ENCODE measurements around the gene GABPB1.

Gene GABPB1

GRCh38 chr15:50277370-50277769 is 77.6 kb downstream of the GABPB1 start:
- DNase-seq (ENCODE audit: low read depth) = no peak

- DNase-seq (ENCODE audit: low read depth) = no peak
Measured at GRCh38 chr15:50275908-50276307, 79.1 kb downstream of the GABPB1 start.

GRCh38 chr15:50275091-50275490 is 79.9 kb downstream of the GABPB1 start:
- no peak for DNase-seq (ENCODE audit: low read depth)

DNA sequence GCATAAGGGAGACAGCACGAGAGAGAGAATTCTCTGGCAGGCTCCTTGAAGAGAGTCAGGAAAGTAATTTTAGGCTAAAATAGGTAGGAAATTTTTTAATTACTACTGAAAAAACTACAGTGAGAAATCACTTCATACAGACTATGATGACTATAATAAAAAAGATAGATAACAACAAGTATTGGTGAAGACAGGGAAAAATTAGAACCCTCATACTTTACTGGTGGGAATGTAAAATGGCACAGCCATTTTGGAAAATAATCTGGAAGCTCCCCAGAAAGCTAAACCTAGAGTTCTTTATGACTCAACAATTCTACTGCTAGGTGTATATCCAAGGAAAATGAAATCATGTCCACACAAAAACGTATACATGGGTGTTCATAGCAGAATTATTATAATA is 87.4 kb downstream of the GABPB1 start:
- no peak for DNase-seq (ENCODE audit: low read depth)

DNA sequence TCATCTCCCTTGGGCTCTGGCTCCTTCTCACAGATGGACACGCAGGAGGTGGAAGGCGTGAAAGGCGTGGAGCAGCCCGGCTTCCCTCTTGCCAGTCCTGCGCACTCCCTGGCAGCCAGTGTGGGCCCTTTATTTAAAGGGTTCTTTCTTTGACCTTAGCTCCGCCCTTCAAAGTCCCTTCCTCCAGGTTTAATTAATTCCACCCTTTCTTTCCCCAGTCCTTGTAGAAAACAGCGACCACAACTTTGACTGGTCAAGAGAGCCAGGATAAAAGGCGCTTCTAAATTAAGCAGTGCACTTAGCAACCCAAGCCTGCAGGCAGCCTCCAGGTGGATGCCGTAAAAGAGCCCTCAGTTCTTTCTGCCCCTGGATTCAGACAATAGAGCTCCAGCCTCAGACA is 89.4 kb downstream of the GABPB1 start, which contains the start of gene HDC:
Gene HDC (minus strand): TSS at position 107 of the 400 bp plus-strand sequence. CDS start 103 bp downstream, at position 4.
- no peak for DNase-seq (ENCODE audit: low read depth)

DNA sequence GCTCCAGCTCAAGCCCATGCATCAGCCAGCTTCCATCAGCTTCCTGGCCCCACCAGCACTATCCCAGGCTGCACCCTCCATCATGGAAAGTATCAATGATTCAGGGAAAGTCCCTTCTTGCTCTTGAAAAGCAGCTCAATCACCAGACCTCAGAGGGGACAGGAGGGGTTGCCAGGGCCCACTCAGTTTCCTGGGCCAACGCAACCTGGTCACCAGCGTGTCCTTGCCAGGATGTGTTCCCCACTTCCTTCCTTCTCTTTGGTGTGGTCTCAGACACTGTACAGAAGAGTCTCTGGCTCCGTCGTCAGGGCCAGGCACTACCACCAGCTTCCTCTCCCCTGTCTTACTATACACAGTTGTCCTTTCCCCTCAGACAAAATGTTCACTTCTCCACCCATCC is 92.5 kb downstream of the GABPB1 start:
- no peak for DNase-seq (ENCODE audit: low read depth)

DNA sequence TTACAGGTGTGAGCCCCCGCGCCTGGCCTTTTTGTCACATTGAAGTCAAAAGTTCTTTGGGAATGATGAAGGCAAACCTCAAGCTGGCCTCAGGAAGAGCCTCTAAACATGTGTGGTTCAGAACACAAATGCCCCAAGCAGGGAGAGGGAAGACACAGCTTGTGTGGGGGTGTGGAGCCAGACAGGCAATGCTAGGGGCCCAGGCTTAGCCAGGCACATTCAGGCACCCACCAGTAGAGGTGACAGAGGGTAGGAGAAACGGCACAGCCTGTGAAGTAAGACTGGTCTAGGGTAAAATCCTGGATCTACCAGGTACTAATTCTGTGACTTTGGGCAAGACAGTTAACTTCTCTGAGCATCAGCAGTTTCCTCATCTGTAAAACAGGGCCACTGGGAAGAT is 93.0 kb downstream of the GABPB1 start:
- no peak for DNase-seq (ENCODE audit: low read depth)

GRCh38 chr15:50260969-50261496 is 94.0 kb downstream of the GABPB1 start:
- DNase-seq (ENCODE audit: low read depth) = no peak

DNA sequence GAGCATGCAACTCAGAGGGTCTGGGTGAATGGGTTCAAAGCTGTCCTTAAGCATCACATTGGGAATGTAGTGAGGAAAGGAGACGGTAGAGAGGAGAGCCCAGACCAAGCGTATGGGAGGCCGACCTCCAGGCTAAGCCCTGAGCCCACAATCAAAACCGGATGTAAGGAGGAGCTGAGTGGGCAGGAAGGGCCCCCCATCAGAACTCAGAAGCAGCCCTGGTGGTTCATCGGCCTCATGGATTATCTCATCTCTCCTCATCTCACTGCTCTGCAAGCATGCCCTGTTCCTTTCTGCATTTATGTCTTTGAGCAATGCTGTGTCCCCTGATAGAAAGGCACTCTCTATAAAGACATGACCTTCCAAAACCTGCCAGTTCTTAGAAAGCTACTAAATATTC is 95.7 kb downstream of the GABPB1 start:
- no peak for DNase-seq (ENCODE audit: low read depth)

DNA sequence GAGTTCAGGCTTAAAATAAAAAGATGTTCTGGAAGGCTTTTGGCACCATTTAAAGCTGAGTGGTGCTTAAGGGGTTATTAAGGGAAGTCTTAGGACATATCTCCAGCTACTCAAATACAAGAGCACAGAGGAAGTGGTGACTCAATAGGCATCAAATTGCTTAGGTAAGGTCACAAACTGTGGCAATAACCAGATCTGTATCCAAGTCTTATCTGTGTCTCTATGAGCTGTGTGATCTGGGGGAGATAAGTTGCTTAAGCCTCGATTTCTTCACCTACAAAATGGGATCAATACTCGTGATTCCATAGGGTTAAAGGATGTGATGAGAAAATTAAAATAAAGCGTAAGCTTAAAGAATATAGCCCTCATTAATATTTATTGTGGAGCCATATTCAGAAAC is 97.1 kb downstream of the GABPB1 start:
- peak; percentile 14 for DNase-seq (ENCODE audit: low read depth)

GRCh38 chr15:50257332-50257731 is 97.7 kb downstream of the GABPB1 start:
- no peak for DNase-seq (ENCODE audit: low read depth)

DNA sequence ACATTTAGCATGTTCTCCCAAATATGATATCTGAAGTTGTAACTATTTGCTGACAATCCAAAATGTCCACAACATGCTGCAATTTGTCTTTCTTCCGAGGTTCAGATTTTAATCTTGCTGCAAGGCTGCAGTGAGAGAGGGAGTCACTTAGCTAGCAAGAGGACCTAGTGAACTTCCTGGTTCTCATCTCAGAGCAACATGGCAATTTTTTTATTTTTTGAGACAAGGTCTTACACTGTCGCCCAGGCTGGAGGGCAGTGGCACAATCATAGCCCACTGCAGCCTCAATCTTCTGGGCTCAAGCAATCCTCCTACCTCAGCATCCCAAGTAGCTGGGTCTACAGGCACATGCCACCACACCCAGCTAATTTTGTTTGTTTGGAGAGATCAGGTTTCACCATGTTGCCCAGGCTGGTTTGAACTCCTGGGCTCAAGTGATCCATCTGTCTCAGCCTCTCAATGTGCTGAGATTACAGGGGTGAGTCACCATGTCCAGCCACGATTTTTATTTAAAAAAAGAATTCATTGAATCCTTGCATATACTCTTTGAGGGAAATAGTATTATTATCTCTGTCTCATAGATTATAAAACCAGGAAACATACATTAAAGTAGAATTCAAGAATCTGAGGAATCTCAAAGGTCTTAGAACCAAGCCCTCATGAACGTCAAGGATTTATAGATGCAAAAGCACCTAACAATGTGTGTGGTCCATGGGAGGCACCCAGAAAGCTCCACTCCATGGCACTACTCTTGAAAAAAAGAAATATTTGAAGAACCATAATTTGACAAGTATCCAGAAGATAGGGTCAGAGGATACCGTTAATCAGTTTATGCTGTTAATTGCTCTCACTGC is 98.6 kb downstream of the GABPB1 start:
- peak; percentile 33 for DNase-seq (ENCODE audit: low read depth)

DNA sequence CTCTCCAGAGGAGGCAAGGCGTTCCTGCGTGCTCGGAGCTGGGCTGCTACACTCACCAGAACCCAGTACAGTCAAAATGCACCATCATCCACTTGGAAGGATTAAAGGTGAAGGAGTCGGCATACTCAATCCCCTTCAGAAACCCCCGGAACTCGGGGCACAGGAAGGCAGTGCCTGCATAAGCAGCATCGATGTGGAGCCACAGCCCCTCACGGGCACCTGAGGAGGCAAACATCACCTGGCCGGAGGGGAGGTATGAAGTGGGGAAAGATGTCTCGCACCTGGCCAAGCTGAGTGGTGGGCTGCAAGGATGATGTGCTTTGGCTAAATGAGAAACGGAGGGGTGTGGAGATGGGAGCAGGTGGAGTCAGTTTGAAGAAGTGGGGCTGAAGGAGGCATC is 102.4 kb downstream of the GABPB1 start:
- DNase-seq (ENCODE audit: low read depth) = no peak

DNA sequence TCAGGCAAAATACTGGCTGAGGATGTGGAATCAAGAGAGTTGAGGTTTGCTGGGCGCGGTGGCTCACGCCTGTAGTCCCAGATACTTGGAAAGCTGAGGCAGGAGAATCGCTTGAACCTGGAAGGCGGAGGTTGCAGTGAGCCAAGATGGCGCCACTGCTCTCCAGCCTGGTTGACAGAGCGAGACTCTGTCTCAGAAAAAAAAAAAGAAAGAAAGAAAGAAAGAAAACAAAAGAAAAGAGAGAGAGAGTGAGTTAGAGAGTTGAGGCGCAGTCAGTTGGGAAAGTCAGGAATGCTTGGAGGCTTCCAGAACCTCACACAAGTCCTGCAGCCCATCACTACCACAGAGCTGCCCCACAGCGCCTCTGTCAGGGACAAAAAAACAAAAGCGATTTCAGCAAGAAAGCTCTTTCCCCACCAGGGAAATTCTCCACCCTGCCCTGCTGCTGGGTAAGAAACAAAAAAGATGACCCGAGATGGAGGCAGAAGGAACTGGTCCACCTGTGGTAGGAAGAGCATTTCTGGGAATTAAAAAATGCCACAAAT is 103.3 kb downstream of the GABPB1 start:
- no peak for DNase-seq (ENCODE audit: low read depth)

DNA sequence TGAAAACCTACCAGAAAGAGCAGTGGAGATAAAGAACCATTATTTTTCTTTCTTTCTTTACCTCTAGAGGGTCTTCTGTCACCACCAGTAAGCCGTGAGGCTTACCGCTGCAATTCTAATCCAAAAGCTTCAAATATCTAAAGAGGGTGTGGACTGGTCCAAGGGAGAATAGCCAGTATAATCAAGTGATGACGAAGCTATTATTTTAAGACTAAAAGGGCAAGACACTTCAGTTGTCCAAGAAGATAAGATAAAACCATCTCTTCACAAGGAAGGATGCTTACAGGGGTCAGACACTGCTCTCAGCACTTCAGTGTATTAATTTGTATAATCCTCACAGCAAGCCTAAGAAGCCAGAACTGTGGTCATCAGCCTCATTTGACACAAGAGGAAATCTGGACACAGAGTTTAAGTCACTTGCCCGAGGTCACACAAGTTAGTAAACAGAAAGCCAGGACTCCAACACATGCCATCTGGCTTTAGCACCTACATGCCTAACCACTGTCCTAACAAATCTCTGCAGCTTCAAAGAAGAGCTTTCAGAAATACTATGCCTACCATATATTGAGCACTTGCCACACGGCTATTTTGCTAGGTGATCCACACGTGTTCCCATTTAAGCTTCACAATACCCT is 104.1 kb downstream of the GABPB1 start:
- DNase-seq (ENCODE audit: low read depth) = no peak

- DNase-seq (ENCODE audit: low read depth) = no peak
Measured at GRCh38 chr15:50249704-50250103, 105.3 kb downstream of the GABPB1 start.

GRCh38 chr15:50248994-50249582 is 105.9 kb downstream of the GABPB1 start:
- DNase-seq (ENCODE audit: low read depth) = peak; percentile 4

GRCh38 chr15:50247819-50248655 is 107.0 kb downstream of the GABPB1 start:
- no peak for DNase-seq (ENCODE audit: low read depth)

- no peak for DNase-seq (ENCODE audit: low read depth)
Measured at GRCh38 chr15:50246631-50247030, 108.4 kb downstream of the GABPB1 start.

DNA sequence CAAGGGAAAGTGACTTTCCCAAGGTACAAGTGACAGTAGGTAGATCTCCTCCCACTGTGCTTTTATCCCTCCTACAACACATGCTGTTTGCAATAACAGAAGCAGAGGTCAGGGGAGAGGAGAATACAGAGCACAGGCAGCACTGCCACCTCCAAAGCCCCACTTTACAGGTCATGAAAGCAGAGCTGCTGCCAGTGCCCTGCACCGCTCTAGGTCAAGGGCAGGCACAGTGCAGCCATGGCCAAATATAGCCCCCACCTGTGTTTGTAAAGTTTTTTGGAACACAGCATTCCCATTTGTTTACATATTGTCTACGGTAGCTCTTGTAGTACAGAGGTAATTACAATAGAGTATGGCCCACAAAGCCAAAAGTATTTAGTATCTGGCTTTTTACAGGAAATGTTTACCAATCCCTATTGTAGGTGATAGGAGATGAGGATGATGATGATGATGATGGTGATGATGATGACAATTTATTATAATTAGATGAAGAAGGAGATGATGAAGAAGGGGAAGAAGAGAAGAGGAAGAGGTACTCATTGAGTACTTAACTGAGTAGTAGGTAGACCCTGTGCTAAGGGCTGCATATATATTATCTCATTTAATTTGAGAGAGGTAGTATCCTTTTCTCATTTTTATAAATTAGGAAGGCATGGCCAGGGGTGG is 109.9 kb downstream of the GABPB1 start:
- no peak for DNase-seq (ENCODE audit: low read depth)

DNA sequence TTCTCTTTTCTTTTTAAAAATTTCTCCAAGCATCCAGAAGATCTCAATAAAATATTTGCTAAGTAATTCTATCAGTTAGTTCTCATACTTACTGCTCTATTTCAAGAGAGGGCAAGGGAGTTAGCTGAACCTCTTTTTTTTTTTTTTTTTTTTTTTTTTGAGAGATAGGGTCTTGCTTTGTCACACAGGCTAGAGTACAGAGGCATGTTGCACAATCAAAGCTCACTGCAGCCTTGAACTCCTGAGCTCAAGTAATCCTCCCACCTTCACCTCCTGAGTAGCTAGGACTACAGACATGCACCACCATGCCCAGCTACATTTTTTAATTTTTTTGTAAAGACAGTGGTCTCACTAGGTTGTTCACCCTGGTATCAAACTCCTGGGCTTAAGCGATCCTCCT is 110.8 kb downstream of the GABPB1 start:
- DNase-seq (ENCODE audit: low read depth) = no peak

Data from fibroblast of gingiva (primary cell).